SK-N-MC (cell line): ENCODE results near the gene MBOAT7.
"Not testable (repeated sequence)": the region's sequence is repeated elsewhere in the genome, so short reads cannot be mapped to it uniquely, and the experiment has no call there.

ENCODE experiments used
- EZH2 ChIP-seq: fragments of 200-600 bp; sonication (generic); IDR thresholded peaks from one replicate; pipeline ENCODE4 v1.6.1; 2017; ENCODE audit warnings: antibody characterized with exemption
- FOXP2 ChIP-seq: optimal IDR thresholded peaks from 2 replicates; pipeline ENCODE3; 2011; ENCODE audit warnings: mild to moderate bottlenecking, moderate library complexity; ENCODE audit not compliant: insufficient read depth; ENCODE audit errors: extremely low read length, control extremely low read depth
- POLR2AphosphoS5 ChIP-seq: IDR thresholded peaks from 2 replicates; pipeline ENCODE4 v1.6.1; 2012; ENCODE audit warnings: mild to moderate bottlenecking, low read depth, low read length, borderline replicate concordance

DNA sequence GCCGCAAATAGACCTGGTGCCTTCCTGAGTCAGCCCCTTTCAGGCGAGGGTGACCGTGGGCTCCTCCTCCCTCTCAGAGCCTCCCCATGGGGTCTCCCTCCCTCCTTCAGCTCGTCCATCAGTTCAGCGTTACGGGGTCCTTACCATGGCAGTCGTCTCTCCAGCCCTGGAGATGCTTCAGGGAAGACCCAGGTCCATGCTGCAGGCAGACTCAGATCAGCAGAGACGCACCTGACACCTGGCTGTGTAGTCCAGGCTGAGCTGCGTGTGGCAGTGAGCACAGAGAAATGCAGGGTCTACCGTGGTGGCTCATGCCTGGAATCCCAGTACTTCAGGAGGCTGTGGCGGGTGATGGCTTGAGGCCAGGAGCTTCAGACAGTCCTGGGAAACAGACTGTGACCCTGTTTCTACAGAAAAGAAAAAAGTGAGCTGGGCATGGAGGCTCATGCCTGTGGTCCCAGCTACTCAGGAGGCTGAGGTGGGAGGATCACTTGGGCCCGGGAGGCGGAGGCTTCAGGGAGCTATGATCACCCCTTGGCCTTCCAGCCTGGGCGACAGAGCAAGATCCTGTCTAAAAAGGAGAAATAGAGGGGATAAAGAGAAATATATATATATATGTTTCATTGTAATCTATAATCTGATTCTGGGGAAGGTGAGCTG, 34.0 kb upstream of the MBOAT7 start:
- TF ChIP-seq POLR2AphosphoS5, EZH2, FOXP2: not testable (repeated sequence)
